Mammary epithelial cell (primary cell): ENCODE data around the gene KRT15.

Source experiments
- CTCF ChIP-seq, 2 donors: IDR thresholded peaks in 1 of 2; conservative IDR thresholded peaks in 1 of 2; 2 replicates each; pipeline ENCODE4 v1.5.1; 2011 to 2012; ENCODE audit warnings: inconsistent platforms in 2 of 2, low read length in 2 of 2, mild to moderate bottlenecking in 2 of 2, control low read depth in 1 of 2, low read depth in 1 of 2; ENCODE audit not compliant: insufficient read depth in 1 of 2; ENCODE audit errors: extremely low read depth in 1 of 2
- EZH2 ChIP-seq: IDR thresholded peaks from 2 replicates; pipeline ENCODE4 v1.6.1; 2012; ENCODE audit warnings: low read length, inconsistent platforms, borderline replicate concordance

DNA sequence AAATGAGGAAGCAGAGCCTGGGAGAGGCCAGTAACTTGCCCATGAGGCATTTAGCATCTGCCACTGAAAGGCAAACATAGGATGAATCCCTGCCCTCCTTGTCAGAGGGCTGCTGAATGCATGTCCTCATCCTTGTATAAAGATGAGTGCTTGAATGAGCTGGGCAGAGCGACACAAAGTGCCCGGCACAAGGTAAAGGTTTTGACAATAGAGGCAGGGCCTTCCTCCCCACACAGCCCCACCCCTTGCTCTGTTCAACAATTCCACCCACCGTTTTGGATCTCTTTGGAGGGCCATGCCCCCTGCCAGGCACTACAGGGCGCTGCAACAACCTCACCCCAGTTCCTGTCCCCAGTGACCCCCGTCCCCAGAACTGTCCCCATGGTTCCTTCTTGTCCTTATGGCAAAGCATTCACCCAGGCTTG is 10.8 kb upstream of the KRT15 start:
- TF ChIP-seq EZH2 (no peak), CTCF (conservative IDR thresholded peaks at IDR 0.05 in 1 of 2, IDR thresholded peaks at IDR 0.05 in 1 of 2; ENCODE audit: extremely low read depth in 1 of 2, insufficient read depth in 1 of 2, low read depth in 1 of 2, low read length in 2 of 2) (no peak)
